Measurements from ENCODE around the gene MAPRE3. TPM values are rescaled to one million over a fixed set of nuclear protein-coding genes. Genes with fewer than 3 reads are reported as not detected.

The MAPRE3 gene
- total RNA-seq, 2 donors from 2014 or later = 9.3 to 15.8 TPM

DNA sequence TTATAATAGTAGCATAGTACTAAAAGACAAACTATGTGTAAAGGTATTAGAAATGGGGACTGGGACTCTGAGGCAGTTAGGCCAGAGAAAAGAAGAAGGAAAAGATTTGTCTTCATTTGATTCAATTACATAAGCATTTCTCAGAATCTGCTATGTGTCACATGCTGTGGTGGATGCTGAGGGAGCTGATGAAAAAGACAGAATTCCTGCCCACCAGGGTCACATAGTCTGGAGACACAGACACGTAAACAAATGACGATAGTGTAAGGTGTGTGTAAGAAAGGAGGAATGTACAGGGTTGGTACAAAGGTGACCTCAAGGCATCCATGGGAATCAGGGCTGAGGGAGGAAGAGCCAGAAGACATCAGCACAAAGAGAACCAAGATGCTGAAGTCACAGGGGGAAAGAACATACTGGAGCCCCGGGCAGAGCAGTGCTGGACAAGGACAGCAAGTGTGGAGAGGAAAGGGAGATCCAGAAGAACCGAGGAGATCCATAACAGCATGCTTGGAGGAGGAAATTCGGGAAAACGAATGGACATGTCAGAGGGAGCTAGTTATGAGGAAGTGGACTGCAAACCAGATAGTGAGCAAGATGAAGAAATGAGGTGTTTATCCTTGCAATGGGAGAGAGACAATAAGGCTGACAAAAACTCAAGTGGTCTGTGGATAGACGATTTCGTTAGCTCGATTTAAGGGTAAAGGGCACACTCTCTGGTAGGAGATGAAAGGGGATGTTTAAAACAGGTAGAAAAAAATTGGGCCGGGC, 1.2 kb upstream of the MAPRE3 start:
- H3K36me3 ChIP-seq (replicated peaks in 1 of 2; ENCODE audit: insufficient read depth in 1 of 2, low read depth in 2 of 2) = no peaks in the 10 kb centered on the region
- no peaks in the 10 kb centered on the region for H3K9me3 ChIP-seq
- 47 to 51% methylated on average over 10 of the region's 10 CpGs for WGBS, 2 donors
- intact Hi-C loops (cut with DNase I) = no loop called here
- DNase-seq = no peak
- H3K4me3 ChIP-seq = no peak overlapping the region
- ATAC-seq = no peak
- no peaks in the 10 kb centered on the region for H3K27me3 ChIP-seq
- no peak for TF ChIP-seq POLR2A (IDR thresholded peaks at IDR 0.05)
- TF ChIP-seq, protein P1, sequence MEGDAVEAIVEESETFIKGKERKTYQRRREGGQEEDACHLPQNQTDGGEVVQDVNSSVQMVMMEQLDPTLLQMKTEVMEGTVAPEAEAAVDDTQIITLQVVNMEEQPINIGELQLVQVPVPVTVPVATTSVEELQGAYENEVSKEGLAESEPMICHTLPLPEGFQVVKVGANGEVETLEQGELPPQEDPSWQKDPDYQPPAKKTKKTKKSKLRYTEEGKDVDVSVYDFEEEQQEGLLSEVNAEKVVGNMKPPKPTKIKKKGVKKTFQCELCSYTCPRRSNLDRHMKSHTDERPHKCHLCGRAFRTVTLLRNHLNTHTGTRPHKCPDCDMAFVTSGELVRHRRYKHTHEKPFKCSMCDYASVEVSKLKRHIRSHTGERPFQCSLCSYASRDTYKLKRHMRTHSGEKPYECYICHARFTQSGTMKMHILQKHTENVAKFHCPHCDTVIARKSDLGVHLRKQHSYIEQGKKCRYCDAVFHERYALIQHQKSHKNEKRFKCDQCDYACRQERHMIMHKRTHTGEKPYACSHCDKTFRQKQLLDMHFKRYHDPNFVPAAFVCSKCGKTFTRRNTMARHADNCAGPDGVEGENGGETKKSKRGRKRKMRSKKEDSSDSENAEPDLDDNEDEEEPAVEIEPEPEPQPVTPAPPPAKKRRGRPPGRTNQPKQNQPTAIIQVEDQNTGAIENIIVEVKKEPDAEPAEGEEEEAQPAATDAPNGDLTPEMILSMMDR (IDR thresholded peaks at IDR 0.05) = no peak
- no peak overlapping the region for H3K27ac ChIP-seq
- H3K4me1 ChIP-seq = peaks cover 21% of the 10 kb centered on the region

DNA sequence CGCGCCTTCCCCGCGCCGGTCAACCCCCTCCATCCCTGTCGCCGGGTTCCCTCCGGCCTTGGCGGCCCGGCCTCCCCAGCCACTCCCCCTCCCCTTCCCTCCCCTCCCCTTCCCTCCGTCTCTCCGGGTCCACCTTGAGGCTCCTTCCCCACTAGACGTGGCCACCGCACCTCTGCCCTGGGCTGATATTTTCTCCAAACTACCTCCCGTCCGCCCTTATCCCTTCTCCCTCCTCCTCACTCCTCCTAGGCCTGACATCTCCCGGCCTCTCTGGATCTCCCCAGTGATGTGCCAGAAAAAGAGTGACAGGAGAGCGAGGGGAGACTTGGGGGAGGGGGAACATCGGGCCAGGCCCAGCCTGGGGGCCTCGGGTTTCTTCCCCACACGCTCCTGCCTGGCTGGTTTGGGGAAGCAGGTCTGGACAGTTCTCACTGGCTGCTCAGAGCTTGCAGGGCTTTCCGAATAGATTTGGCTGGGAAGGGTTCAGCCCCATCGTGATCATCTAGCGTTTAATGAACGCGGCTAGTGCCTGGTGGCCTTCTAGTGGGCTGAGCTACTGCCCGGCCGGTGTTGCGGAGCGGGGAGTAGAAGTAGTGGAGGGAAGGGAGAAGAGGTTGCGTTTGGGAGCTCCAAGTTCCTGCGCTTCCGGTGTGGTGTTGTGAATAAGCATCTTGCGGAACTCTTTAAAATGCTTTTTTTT, 641 bp downstream of the MAPRE3 start:
- no peaks in the 10 kb centered on the region for H3K27me3 ChIP-seq
- no peaks in the 10 kb centered on the region for H3K36me3 ChIP-seq (replicated peaks in 1 of 2; ENCODE audit: insufficient read depth in 1 of 2, low read depth in 2 of 2)
- no peak for TF ChIP-seq POLR2A (IDR thresholded peaks at IDR 0.05)
- TF ChIP-seq, protein P1 (IDR thresholded peaks at IDR 0.05) = no peak
- peak overlapping the region; percentile 50 to 71 (median 62) for H3K27ac ChIP-seq
- H3K9me3 ChIP-seq = no peaks in the 10 kb centered on the region
- WGBS, 2 donors = 12 to 20% methylated on average over 25 to 26 of the region's 34 CpGs
- H3K4me3 ChIP-seq = peak overlapping the region; percentile 63 to 65
- no peak for DNase-seq
- intact Hi-C loops (cut with DNase I) = no loop called here
- H3K4me1 ChIP-seq = peaks cover 21% of the 10 kb centered on the region
- ATAC-seq = no peak

DNA sequence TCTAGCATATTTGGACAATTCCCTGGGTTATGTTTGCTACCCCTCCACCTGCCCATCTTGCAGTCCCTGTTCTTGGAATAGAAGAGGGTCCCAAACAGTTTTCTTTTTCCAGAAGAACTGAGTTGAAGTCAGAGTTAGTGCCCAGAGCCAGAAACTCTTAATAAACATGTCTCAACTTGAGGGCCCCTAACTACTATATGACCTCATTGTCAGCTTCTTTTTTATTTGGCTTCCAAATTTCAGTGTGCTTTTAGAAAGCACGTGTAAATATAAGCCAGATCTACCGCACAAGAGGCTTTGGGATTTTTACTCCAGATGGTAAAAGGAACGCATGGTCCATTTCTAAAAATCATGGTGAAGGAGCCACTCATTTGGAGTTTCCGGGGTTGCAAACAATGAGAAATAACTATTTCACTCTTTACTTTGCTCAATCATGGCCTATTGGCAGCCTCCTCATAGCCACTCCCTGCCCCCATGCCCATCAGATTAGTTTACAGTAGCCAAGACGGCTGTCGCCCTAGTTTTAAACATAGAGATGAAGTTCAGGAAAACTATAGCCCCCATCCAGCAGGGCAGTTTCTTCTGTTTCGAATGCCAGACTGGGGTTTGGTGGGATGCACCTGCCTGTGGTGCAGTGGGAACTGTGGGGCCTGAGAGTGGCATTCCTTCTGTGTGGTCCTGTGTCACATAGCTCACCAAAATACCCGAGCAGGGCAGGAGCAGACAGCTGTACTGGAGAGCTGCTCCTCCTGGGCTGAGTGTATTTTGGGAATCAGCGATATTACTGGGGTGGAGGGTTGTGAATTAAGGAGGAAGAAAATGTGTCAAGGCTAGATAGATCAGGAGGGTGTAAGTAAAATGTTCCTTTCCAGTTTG, 1.7 kb downstream of the MAPRE3 start:
- Histone ChIP-seq H3K27ac (no peak overlapping the region), H3K9me3 (no peaks in the 10 kb centered on the region), H3K4me1 (peaks cover 21% of the 10 kb centered on the region), H3K4me3 (no peak overlapping the region), H3K36me3 (replicated peaks in 1 of 2; ENCODE audit: insufficient read depth in 1 of 2, low read depth in 2 of 2) (no peaks in the 10 kb centered on the region), H3K27me3 (no peaks in the 10 kb centered on the region)
- peak in 2 of 4 donors; percentile 39 to 45 for DNase-seq
- no peak for TF ChIP-seq POLR2A (IDR thresholded peaks at IDR 0.05)
- 58 to 62% methylated on average over 9 of the region's 9 CpGs for WGBS, 2 donors
- intact Hi-C loops (cut with DNase I) = no loop called here
- ATAC-seq = no peak

DNA sequence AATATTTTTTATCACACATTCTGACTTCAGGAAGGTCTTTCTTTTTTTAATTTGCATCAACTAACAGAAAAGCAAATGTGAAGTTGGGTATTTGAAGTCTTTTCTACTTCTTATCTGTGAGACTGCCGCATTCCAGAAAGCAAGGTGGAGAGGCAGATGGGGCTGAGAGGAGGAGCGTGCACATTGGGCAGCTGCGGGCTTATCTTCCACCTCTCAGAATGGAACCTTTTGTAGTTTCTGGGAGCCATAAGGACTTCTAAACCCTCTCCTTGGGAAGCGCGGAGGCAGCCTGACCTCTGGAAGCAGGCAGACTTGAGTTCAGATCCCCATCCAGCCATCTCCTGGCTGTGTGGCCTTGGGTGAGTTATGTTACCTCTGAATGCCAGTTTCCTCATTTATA, 3.9 kb downstream of the MAPRE3 start:
- TF ChIP-seq, protein P1 (IDR thresholded peaks at IDR 0.05) = no peak
- no peak for TF ChIP-seq POLR2A (IDR thresholded peaks at IDR 0.05)
- intact Hi-C loops (cut with DNase I) = no loop called here
- H3K4me1 ChIP-seq = peaks cover 35% of the 10 kb centered on the region

DNA sequence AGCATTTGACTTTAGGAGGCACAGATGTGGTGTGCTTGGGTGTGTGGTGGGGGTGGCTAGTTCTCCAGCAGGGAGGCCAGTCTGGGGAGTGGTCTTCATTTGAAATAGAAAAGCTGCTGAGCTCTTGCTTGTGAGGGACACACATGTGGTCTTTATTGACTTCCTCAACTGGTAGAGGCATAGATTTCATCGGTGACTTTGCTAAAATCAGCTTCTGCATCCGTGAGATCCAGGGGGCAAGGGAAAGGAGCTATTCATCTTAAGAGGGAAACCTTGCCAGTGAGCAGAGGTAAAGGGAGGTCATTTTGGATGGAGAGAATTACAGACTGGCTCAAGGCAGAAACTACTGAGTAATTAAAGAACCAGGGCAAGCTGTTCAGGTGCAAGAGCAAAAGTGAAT, 4.7 kb downstream of the MAPRE3 start:
- intact Hi-C loops (cut with DNase I) = no loop called here
- Histone ChIP-seq H3K4me3 (no peak overlapping the region), H3K27ac (no peak overlapping the region), H3K9me3 (no peaks in the 10 kb centered on the region), H3K27me3 (no peaks in the 10 kb centered on the region), H3K4me1 (peaks cover 31% of the 10 kb centered on the region), H3K36me3 (replicated peaks in 1 of 2; ENCODE audit: insufficient read depth in 1 of 2, low read depth in 2 of 2) (no peaks in the 10 kb centered on the region)
- 51 to 76% methylated on average over 2 of the region's 2 CpGs for WGBS, 2 donors
- TF ChIP-seq, protein P1 (IDR thresholded peaks at IDR 0.05) = no peak
- DNase-seq (no peak), ATAC-seq (no peak)

More for the DNA sequence above, 3.9 kb downstream of the MAPRE3 start:
- Histone ChIP-seq H3K27ac (no peak overlapping the region), H3K9me3 (no peaks in the 10 kb centered on the region), H3K36me3 (replicated peaks in 1 of 2; ENCODE audit: insufficient read depth in 1 of 2, low read depth in 2 of 2) (no peaks in the 10 kb centered on the region), H3K27me3 (no peaks in the 10 kb centered on the region), H3K4me3 (no peak overlapping the region)
- DNase-seq (no peak), ATAC-seq (no peak)
- 77 to 83% methylated on average over 5 of the region's 5 CpGs for WGBS, 2 donors

Data from body of pancreas (tissue), 4 donors.